SK-N-SH (cell line): Measurements from ENCODE around the gene PDHA2.

Experiments
- ELF1 ChIP-seq: IDR thresholded peaks from 2 replicates; pipeline ENCODE4 v1.4.0; 2012
- EP300 ChIP-seq, 2 experiments: IDR thresholded peaks; 2 replicates each; pipeline versions ENCODE4 v1.4.0 to v1.6.1; 2012; ENCODE audit warnings: borderline replicate concordance in 1 of 2, low read depth in 1 of 2, low read length in 1 of 2
- FOXJ3 ChIP-seq: sonication (generic); formaldehyde crosslinking; IDR thresholded peaks from 2 replicates; pipeline ENCODE4 v1.5.1; 2020; ENCODE audit warnings: mild to moderate bottlenecking, missing genetic modification reagents
- GABPA ChIP-seq: IDR thresholded peaks from 2 replicates; pipeline ENCODE4 v1.4.0; 2012; ENCODE audit warnings: low read depth, mild to moderate bottlenecking
- GATA2 ChIP-seq: sonication (generic); formaldehyde crosslinking; IDR thresholded peaks from 2 replicates; pipeline ENCODE4 v1.5.0; 2020; ENCODE audit warnings: mild to moderate bottlenecking, missing genetic modification reagents
- NFIC ChIP-seq: IDR thresholded peaks from 2 replicates; pipeline ENCODE4 v1.4.0; 2012; ENCODE audit warnings: borderline replicate concordance
- POLR2AphosphoS5 ChIP-seq: IDR thresholded peaks from 2 replicates; pipeline ENCODE4 v1.6.1; 2012; ENCODE audit warnings: low read depth, low read length
- RCOR1 ChIP-seq: fragments of 150-350 bp; IDR thresholded peaks from 2 replicates; pipeline ENCODE4 v1.6.1; 2017; ENCODE audit warnings: antibody characterized with exemption, low read length
- RXRA ChIP-seq: IDR thresholded peaks from 2 replicates; pipeline ENCODE4 v1.4.0; 2012; ENCODE audit warnings: low read depth, mild to moderate bottlenecking, borderline replicate concordance
- SIN3A ChIP-seq: IDR thresholded peaks from 2 replicates; pipeline ENCODE4 v1.6.1; 2012; ENCODE audit warnings: low read depth, mild to moderate bottlenecking, low read length, moderate library complexity, borderline replicate concordance
- SMC3 ChIP-seq: IDR thresholded peaks from 2 replicates; pipeline ENCODE4 v1.6.1; 2012; ENCODE audit warnings: low read depth, low read length, improper control_type of control experiment
- TAF1 ChIP-seq: IDR thresholded peaks from 2 replicates; pipeline ENCODE4 v1.6.1; 2012; ENCODE audit warnings: low read depth, mild to moderate bottlenecking, low read length, moderate library complexity, borderline replicate concordance
- TF ChIP-seq, protein P1 (sequence below): fragments of 200-600 bp; sonication (generic); IDR thresholded peaks from 2 replicates; pipeline ENCODE4 v1.6.1; 2017; ENCODE audit warnings: antibody characterized with exemption, mild to moderate bottlenecking, moderate library complexity

DNA sequence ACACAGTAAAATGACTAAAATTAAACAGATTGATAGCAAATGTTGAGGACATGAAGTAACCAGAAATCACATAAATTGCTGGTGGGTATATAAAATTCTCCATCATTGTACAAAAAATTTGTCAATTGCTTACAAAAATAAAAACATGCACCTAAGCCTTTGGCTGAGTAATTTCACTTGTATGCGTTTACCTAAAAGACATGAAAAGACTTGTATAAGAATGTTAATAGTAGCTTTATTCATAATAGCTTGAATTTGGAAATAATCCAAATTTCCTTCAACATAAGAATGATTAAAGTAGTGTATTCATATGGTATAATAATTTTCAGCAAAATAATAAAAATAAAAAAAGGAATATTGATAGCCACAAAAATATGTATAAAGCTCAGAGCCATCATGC lies 37.7 kb downstream of the PDHA2 start:
- TF ChIP-seq TAF1 (no peak), ELF1 (no peak), SIN3A (no peak), RXRA (no peak), POLR2AphosphoS5 (no peak), SMC3 (no peak), GABPA (no peak), RCOR1 (no peak), EP300 (IDR thresholded peaks at IDR 0.05; ENCODE audit: borderline replicate concordance in 1 of 2, low read depth in 1 of 2, low read length in 1 of 2) (no peak), GATA2 (CRISPR knock-in tag) (no peak), FOXJ3 (CRISPR knock-in tag) (no peak), NFIC (no peak)
- TF ChIP-seq, protein P1, sequence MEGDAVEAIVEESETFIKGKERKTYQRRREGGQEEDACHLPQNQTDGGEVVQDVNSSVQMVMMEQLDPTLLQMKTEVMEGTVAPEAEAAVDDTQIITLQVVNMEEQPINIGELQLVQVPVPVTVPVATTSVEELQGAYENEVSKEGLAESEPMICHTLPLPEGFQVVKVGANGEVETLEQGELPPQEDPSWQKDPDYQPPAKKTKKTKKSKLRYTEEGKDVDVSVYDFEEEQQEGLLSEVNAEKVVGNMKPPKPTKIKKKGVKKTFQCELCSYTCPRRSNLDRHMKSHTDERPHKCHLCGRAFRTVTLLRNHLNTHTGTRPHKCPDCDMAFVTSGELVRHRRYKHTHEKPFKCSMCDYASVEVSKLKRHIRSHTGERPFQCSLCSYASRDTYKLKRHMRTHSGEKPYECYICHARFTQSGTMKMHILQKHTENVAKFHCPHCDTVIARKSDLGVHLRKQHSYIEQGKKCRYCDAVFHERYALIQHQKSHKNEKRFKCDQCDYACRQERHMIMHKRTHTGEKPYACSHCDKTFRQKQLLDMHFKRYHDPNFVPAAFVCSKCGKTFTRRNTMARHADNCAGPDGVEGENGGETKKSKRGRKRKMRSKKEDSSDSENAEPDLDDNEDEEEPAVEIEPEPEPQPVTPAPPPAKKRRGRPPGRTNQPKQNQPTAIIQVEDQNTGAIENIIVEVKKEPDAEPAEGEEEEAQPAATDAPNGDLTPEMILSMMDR, result no peak
